IMR-90 (cell line): ENCODE measurements around the gene TMPRSS7. TPM values are rescaled to one million over a fixed set of nuclear protein-coding genes. Genes with fewer than 3 reads are reported as not detected.

Experiments
- ATAC-seq: fragments of 200-7000 bp; cut with Tn5 transposase; 2 replicates; pipeline ENCODE4 v1.9.1; 2020; ENCODE audit warnings: low read depth, mild to moderate bottlenecking, moderate library complexity
- BruUV-seq: library from RNA; stranded (reverse); fragments of 400-500 nt; replicated peaks from 2 replicates; lab custom pipeline; 2021; lab: Mats Ljungman, UMichigan
- CTCF ChIA-PET: fragments of 300-600 bp; formaldehyde crosslinking; extraction: SDS; loops from one replicate; lab custom pipeline; 2021; ENCODE audit warnings: antibody characterized with exemption; lab: Yijun Ruan, JAX
- POLR2A ChIA-PET: fragments of 300-600 bp; sonication (Branson Sonifier 250); formaldehyde crosslinking; loops from one replicate; lab custom pipeline; 2022; ENCODE audit warnings: antibody characterized with exemption; ENCODE audit not compliant: unreplicated experiment; lab: Charles Lee
- DNase-seq: peaks from one replicate; pipeline ENCODE4 v3.0.0; 2013
- H2AFZ ChIP-seq: replicated peaks from 2 replicates; pipeline ENCODE3; 2013; ENCODE audit warnings: low read length, mild to moderate bottlenecking; ENCODE audit not compliant: poor library complexity
- H2AK5ac ChIP-seq: 2 replicates; pipeline ENCODE4 v1.6.1; 2013; ENCODE audit warnings: low read depth, low read length, inconsistent platforms
- H2AK9ac ChIP-seq: replicated peaks from 2 replicates; pipeline ENCODE3; 2013; ENCODE audit warnings: mild to moderate bottlenecking, low read depth, low read length, moderate library complexity; ENCODE audit not compliant: poor library complexity
- H2BK120ac ChIP-seq: 2 replicates; pipeline ENCODE4 v1.6.1; 2013; ENCODE audit warnings: low read depth, low read length, inconsistent platforms
- H2BK15ac ChIP-seq: 3 replicates; pipeline ENCODE4 v1.6.1; 2013; ENCODE audit warnings: low read depth, low read length, inconsistent platforms
- H2BK20ac ChIP-seq: 2 replicates; pipeline ENCODE4 v1.6.1; 2013; ENCODE audit warnings: low read depth, mild to moderate bottlenecking, inconsistent platforms, low read length, moderate library complexity
- H2BK5ac ChIP-seq: 2 replicates; pipeline ENCODE4 v1.6.1; 2013; ENCODE audit warnings: mild to moderate bottlenecking, low read depth, low read length, inconsistent platforms; ENCODE audit not compliant: poor library complexity, severe bottlenecking
- H3K14ac ChIP-seq: replicated peaks from 2 replicates; pipeline ENCODE4 v1.6.1; 2013; ENCODE audit warnings: low read depth, low read length, inconsistent platforms
- H3K18ac ChIP-seq: 2 replicates; pipeline ENCODE4 v1.6.1; 2013; ENCODE audit warnings: low read depth, low read length, control low read depth
- H3K23ac ChIP-seq: 2 replicates; pipeline ENCODE4 v1.6.1; 2013; ENCODE audit warnings: low read depth, low read length, inconsistent platforms
- H3K27ac ChIP-seq: 2 replicates; pipeline ENCODE4 v1.5.1; 2013; ENCODE audit warnings: mild to moderate bottlenecking, control low read depth, low read length; ENCODE audit not compliant: insufficient read depth
- H3K27me3 ChIP-seq: 2 replicates; pipeline ENCODE4 v1.6.1; 2013; ENCODE audit warnings: low read length; ENCODE audit not compliant: control insufficient read depth, insufficient read depth
- H3K36me3 ChIP-seq: 2 replicates; pipeline ENCODE4 v1.6.1; 2013; ENCODE audit warnings: low read length, mixed read lengths; ENCODE audit not compliant: control insufficient read depth, insufficient read depth
- H3K4ac ChIP-seq: 2 replicates; pipeline ENCODE4 v1.6.1; 2013; ENCODE audit warnings: low read depth, low read length, inconsistent platforms
- H3K4me1 ChIP-seq: 2 replicates; pipeline ENCODE4 v1.6.1; 2013; ENCODE audit warnings: low read length, mixed read lengths; ENCODE audit not compliant: control insufficient read depth, insufficient read depth
- H3K4me2 ChIP-seq: 2 replicates; pipeline ENCODE4 v1.6.1; 2013; ENCODE audit warnings: low read depth, mild to moderate bottlenecking, control low read depth, low read length, moderate library complexity
- H3K4me3 ChIP-seq: 2 replicates; pipeline ENCODE4 v1.5.1; 2013; ENCODE audit warnings: low read depth, mild to moderate bottlenecking, control low read depth, low read length, moderate library complexity; ENCODE audit not compliant: insufficient read depth
- H3K56ac ChIP-seq: 2 replicates; pipeline ENCODE4 v1.6.1; 2013; ENCODE audit warnings: low read length, inconsistent platforms; ENCODE audit not compliant: insufficient read depth; ENCODE audit errors: extremely low read depth
- H3K79me1 ChIP-seq, 2 experiments: 2 replicates each; pipeline ENCODE4 v1.6.1; 2013; ENCODE audit warnings: low read length in 2 of 2, inconsistent platforms in 1 of 2, low read depth in 1 of 2
- H3K9ac ChIP-seq: 2 replicates; pipeline ENCODE4 v1.6.1; 2013; ENCODE audit warnings: low read depth, low read length, control low read depth
- H3K9me1 ChIP-seq: 2 replicates; pipeline ENCODE4 v1.6.1; 2013; ENCODE audit warnings: low read length, inconsistent platforms; ENCODE audit not compliant: insufficient read depth
- H3K9me3 ChIP-seq: 2 replicates; pipeline ENCODE4 v1.6.1; 2013; ENCODE audit warnings: low read length; ENCODE audit not compliant: control insufficient read depth, insufficient read depth
- H4K20me1 ChIP-seq: 2 replicates; pipeline ENCODE4 v1.6.1; 2013; ENCODE audit warnings: low read length, inconsistent platforms; ENCODE audit not compliant: insufficient read depth
- H4K5ac ChIP-seq: 2 replicates; pipeline ENCODE4 v1.6.1; 2013; ENCODE audit warnings: mild to moderate bottlenecking, low read depth, low read length, control low read depth
- H4K8ac ChIP-seq, 2 experiments: 2 replicates each; pipeline ENCODE4 v1.6.1; 2013; ENCODE audit warnings: low read depth in 2 of 2, low read length in 2 of 2, control low read depth in 1 of 2, inconsistent platforms in 1 of 2
- H4K91ac ChIP-seq: 2 replicates; pipeline ENCODE4 v1.6.1; 2013; ENCODE audit warnings: low read depth, low read length, inconsistent platforms; ENCODE audit not compliant: insufficient read depth
- RCOR1 ChIP-seq: IDR thresholded peaks from 2 replicates; pipeline ENCODE4 v1.6.1; 2012; ENCODE audit warnings: mild to moderate bottlenecking, low read length, improper control_type of control experiment; ENCODE audit not compliant: insufficient replicate concordance
- RFX5 ChIP-seq: IDR thresholded peaks from 2 replicates; pipeline ENCODE4 v1.8.0; 2012; ENCODE audit warnings: low read depth, mild to moderate bottlenecking, low read length, moderate library complexity
- WGBS, 2 experiments: methylation state at CpG; one replicate each; pipeline versions ENCODE4 v1.1.5 to v1.1.7; 2013; ENCODE audit warnings: missing lambda C conversion rate in 2 of 2; ENCODE audit not compliant: insufficient read length in 1 of 2; ENCODE audit errors: extremely low coverage in 2 of 2; 5-methylcytosine and 5-hydroxymethylcytosine counted together
- dilution Hi-C: fragments of 300-500 bp; cut with HindIII; formaldehyde crosslinking; loops from one replicate; pipeline ENCODE4 v1.14.3; 2018; ENCODE audit warnings: low sequenced_read_pairs; ENCODE audit not compliant: unreplicated experiment
- in situ Hi-C: fragments of 300-500 bp; cut with MboI; formaldehyde crosslinking; loops from 3 replicates; pipeline ENCODE4 v1.14.3; 2019; ENCODE audit warnings: low sequenced_read_pairs, inconsistent platforms, mixed read lengths
- intact Hi-C: fragments of 100-400 bp; cut with micrococcal nuclease; formaldehyde crosslinking; loops from 2 replicates; pipeline ENCODE4 v1.10.0; 2022
- polyA plus RNA-seq, 3 experiments: library from polyadenylated mRNA; depleted of rRNA; stranded (reverse); fragments of >200 nt; gene quantifications; 2 replicates each; pipeline ENCODE4 v1.2.3, GENCODE V29; 2012; ENCODE audit warnings: low replicate concordance in 1 of 3
- total RNA-seq: library from RNA; depleted of rRNA; stranded (reverse); fragments of >200 nt; gene quantifications from 2 replicates; pipeline ENCODE4 v1.2.3, GENCODE V29; 2012
- TF ChIP-seq, protein P1 (sequence below): fragments of 150-350 bp; IDR thresholded peaks from 2 replicates; pipeline ENCODE4 v1.6.1; 2016; ENCODE audit warnings: low read depth, mild to moderate bottlenecking, low read length, moderate library complexity, borderline replicate concordance

TMPRSS7 gene
- total and polyA plus RNA-seq, 2 of the 4 experiments (the other 2 are of a cell fraction): 0.07 TPM; not detected in 1

DNA sequence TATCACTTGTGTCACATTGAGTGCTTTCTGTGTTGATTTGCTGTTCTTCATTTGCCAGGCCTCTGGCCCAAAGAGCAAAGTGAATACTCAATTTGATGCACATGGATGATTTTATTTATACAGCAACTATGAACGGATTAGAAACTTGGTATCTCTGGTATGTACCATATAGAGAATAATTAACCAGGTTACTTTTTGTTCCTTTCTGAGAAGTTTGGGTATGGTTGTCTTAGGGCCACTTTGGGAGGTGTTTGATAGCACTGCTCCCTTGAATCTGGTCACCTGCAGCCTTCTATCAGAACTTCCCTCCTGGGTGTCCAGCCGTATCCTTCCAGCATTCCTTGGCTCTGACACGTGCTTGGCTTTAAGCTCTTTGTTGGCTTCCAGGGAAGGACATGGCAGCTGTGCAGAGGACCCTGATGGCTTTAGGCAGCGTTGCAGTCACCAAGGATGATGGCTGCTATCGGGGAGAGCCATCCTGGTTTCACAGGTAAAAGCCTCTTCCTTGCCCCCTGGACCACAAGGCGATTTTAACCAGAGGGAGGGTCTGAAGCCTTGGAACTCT, 23.1 kb upstream of the TMPRSS7 start:
- Histone ChIP-seq H3K18ac (no peak overlapping the region), H2AK9ac (no peak overlapping the region), H3K4me2 (no peak overlapping the region), H3K23ac (no peak overlapping the region), H2AFZ (no peak overlapping the region), H3K9me1 (no peaks in the 10 kb centered on the region), H4K8ac (no peak overlapping the region), H4K5ac (no peak overlapping the region), H3K9me3 (no peaks in the 10 kb centered on the region), H3K14ac (no peak overlapping the region), H3K27ac (no peak overlapping the region), H2BK20ac (no peak overlapping the region), H4K20me1 (no peaks in the 10 kb centered on the region), H3K36me3 (no peaks in the 10 kb centered on the region), H3K9ac (no peak overlapping the region), H3K27me3 (no peaks in the 10 kb centered on the region), H3K56ac (no peak overlapping the region), H3K4me1 (peaks cover 8% of the 10 kb centered on the region), H2BK15ac (no peak overlapping the region), H3K79me1 (no peaks in the 10 kb centered on the region), H3K4ac (no peak overlapping the region), H2BK120ac (no peak overlapping the region), H2AK5ac (no peak overlapping the region), H3K4me3 (no peak overlapping the region), H4K91ac (no peak overlapping the region), H2BK5ac (no peak overlapping the region)
- in situ Hi-C loops: no loop called here
- ATAC-seq (no peak), DNase-seq (no peak)
- 100% methylated on average over 2 of the region's 6 CpGs; no CpG with 5 or more reads in 1 of the 2 experiments for WGBS, 2 experiments
- CTCF ChIA-PET: interaction anchor here (0.7 to 1.6 kb wide), 2 partner anchors 22 to 117 kb away, joined by 3 to 5 read pairs; no protein-coding TSS in a partner anchor
- POLR2A ChIA-PET: no interaction called here
- intact Hi-C loops: no loop called here
- TF ChIP-seq RCOR1: no peak
- TF ChIP-seq, protein P1, sequence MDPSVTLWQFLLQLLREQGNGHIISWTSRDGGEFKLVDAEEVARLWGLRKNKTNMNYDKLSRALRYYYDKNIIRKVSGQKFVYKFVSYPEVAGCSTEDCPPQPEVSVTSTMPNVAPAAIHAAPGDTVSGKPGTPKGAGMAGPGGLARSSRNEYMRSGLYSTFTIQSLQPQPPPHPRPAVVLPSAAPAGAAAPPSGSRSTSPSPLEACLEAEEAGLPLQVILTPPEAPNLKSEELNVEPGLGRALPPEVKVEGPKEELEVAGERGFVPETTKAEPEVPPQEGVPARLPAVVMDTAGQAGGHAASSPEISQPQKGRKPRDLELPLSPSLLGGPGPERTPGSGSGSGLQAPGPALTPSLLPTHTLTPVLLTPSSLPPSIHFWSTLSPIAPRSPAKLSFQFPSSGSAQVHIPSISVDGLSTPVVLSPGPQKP: no peak
- no peak for TF ChIP-seq RFX5
- dilution Hi-C loops: no loop called here
- BruUV-seq: no TSS peak
